ENCODE data around the gene PC. TPM values are rescaled to one million over a fixed set of nuclear protein-coding genes. Genes with fewer than 3 reads are reported as not detected.

Gene PC
- total RNA-seq, 4 donors from 2014 or later = 154 to 535 (median 195) TPM

DNA sequence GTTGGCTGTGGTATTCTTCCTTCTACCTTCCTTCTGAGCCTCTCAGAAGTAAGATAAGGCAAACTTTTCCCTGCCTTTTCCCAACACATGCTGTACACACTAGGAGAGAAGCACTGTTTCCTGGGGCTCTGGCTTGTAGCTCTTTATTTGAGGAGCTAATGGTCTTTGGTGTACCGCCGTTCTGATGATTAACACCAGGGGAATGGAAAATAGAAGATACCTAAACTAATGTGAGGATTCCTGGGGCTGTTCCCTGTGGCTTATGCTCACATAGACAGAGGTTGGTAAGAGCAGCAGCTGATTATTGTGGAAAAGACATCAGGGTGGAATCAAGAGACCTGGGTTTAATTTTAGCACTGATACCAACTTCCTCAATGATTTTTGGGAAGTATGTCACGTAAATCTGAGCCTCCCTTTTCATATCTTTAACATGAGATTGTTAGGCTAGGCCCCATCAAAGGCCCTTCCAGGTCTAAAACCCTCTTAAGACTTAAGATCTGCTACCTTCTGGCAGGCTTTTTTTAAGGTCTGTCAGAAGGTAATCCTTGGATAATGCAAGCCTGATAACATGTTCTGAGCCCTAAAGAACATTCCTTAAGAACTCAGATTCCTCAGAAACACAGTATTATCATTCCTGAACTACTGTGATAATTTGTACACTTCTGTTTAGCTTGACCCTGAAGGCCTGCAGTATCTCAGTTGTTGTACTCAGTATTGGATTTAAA lies 139.8 kb downstream of the PC start:
- TF ChIP-seq, protein P1, sequence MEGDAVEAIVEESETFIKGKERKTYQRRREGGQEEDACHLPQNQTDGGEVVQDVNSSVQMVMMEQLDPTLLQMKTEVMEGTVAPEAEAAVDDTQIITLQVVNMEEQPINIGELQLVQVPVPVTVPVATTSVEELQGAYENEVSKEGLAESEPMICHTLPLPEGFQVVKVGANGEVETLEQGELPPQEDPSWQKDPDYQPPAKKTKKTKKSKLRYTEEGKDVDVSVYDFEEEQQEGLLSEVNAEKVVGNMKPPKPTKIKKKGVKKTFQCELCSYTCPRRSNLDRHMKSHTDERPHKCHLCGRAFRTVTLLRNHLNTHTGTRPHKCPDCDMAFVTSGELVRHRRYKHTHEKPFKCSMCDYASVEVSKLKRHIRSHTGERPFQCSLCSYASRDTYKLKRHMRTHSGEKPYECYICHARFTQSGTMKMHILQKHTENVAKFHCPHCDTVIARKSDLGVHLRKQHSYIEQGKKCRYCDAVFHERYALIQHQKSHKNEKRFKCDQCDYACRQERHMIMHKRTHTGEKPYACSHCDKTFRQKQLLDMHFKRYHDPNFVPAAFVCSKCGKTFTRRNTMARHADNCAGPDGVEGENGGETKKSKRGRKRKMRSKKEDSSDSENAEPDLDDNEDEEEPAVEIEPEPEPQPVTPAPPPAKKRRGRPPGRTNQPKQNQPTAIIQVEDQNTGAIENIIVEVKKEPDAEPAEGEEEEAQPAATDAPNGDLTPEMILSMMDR (IDR thresholded peaks at IDR 0.05; ENCODE audit: low read depth) = no peak

DNA sequence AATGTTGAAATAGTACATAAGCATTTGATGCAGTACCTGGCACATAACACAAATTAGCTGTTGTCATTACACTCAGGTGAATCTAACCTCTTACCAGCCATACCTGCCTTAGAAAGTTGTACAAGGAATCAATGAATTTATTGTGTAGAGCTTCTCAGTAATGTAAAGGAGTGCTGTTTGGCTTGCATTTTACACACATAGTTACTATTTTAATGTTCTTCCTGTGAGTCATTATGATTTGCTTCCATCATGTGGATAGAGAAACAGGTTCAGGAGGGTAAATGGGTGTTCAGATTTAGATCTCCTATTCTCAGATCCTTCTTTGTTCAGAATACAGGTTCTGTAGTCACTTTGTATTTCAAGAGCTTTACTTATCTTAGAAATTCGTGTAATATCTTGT lies 142.5 kb downstream of the PC start:
- TF ChIP-seq, protein P1 (IDR thresholded peaks at IDR 0.05; ENCODE audit: low read depth) = no peak

DNA sequence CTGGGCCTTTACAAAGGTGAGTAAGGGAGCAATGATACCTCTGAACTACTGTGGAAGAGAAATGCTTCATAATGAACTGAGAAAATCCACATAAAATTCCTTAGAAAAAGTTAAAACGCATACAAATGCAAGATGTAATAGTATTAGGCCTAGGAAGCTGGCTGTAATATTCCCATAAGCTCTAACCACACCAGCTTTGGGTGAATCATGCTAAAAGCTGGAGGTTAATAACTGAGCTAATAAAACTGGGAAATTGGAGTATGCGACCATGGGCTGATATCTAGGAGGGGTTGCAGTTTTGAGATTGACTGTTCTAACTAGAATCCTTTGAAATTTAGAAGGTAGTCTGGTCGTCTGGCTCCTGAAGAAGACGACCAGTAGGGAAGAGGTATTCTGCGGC lies 143.5 kb downstream of the PC start:
- TF ChIP-seq, protein P1 (IDR thresholded peaks at IDR 0.05; ENCODE audit: low read depth) = no peak

DNA sequence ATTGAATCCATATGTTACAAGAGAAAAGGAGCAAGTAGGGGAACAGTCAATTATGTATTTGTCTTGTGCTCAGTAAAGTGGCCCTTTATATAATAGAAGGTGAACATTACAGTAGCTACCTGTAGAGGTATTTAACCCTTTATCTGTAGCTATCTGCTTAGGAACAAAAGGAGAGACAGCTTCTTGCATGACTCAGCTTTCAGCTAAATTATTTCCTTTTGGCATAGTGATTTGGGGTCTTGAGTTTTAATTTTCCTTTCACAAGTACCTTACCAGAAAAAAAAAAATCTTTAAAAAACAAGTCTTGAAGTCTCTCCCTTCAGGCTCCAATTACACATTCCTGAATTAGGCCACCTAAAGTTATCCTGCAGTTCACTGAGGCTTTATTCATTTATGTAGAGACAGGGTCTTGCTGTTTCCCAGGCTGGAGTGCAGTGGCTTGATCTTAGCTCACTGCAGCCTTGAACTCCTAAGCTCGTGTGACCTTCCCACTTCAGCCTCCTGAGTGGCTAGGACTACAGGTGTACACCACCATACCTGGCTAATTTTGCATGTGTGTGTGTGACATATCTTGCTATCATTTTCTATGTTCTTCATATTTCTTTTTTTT lies 147.5 kb downstream of the PC start:
- TF ChIP-seq, protein P1 (IDR thresholded peaks at IDR 0.05; ENCODE audit: low read depth) = no peak

DNA sequence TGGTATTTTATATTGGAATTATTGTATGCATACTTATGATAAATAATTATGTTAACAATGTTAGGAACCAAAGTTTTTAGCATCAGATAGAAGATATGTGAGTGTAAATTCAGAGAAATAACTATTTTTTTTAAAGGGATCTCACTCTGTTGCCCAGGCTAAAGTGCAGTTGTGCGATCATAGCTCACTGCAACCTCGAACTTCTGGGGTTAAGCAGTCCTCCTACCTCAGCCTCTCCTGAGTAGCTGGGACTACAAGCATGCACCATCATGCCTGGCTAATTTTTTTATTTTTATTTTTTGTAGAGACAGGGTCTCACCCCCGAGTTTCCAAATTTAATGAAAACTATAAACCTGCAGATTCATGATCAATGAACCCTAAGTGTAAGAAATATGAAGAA lies 148.6 kb downstream of the PC start:
- TF ChIP-seq, protein P1 (IDR thresholded peaks at IDR 0.05; ENCODE audit: low read depth) = no peak

DNA sequence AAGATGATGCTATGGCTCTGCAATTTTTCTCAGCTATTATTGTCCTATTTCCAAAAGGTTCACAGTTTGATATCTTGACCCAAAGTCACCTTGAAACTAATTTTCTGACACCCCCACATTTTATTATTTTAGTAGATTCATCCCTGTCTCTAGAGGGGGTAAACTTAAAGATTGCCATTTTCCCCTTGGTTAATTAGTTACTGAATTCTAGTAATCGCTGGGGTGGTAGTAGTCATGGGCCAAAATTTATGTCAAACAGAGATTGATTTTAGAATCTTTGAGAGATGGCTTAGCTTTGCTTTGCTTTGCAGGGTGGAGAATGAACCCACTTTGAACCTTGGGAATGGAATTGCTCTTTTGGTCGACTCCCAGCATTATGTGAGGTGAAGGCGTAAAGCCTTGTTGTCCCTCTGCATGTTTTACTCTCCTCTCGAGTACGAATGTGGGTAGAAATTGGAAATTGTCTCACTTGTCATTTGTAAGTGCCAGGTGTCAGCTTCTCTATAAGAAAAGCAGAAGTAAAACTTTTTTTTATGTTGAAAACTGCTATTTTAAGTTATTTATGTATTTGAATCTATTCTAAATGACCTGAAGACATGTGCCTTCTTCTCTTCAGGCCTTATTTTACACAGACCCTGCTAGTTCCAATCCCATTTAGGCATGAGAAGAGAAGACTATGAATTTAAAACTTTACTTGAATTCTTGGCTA lies 157.3 kb downstream of the PC start:
- TF ChIP-seq, protein P1 (IDR thresholded peaks at IDR 0.05; ENCODE audit: low read depth) = no peak

Small RNA genes lying within 50 kb of the gene (small RNA-seq; reads per million reads assigned to genes)
- gene MIR3163 = not detected
- gene RNU7-23P = not detected

Other genes with a start within 250 kb of the PC start
- 10 to 100 TPM in 1 of 4 donors, 1 to 10 TPM in 3; 1.9 to 15.3 (median 5.2) TPM for gene SPTBN2, start 229.2 kb downstream of the PC start, total RNA-seq
- 10 to 100 TPM in 3 of 4 donors, 1 to 10 TPM in 1; 8.8 to 13.4 (median 11.7) TPM for gene RCE1, start 114.9 kb downstream of the PC start, total RNA-seq
- gene LRFN4, start 101.3 kb downstream of the PC start, total RNA-seq = 10 to 100 TPM in 2 of 4 donors, 1 to 10 TPM in 2; 6.8 to 21.5 (median 9.8) TPM
- not detected for gene C11orf86, start 16.9 kb upstream of the PC start, total RNA-seq
- under 1 TPM; 0.16 to 0.44 (median 0.36) TPM for gene SYT12, start 64.8 kb upstream of the PC start, total RNA-seq
- gene RHOD, start 98.5 kb upstream of the PC start, total RNA-seq = 10 to 100 TPM in 2 of 4 donors, 1 to 10 TPM in 2; 8.6 to 21.4 (median 13.9) TPM
- 100 to 1,000 TPM in 1 of 4 donors, 10 to 100 TPM in 3; 52.2 to 104 (median 75.7) TPM for gene KDM2A, start 160.9 kb upstream of the PC start, total RNA-seq

All from subcutaneous adipose tissue (tissue), 4 donors.